Lower leg skin (tissue), 4 donors: ENCODE measurements around the gene DNAH12. TPM values are rescaled to one million over a fixed set of nuclear protein-coding genes. Genes with fewer than 3 reads are reported as not detected.

Experiments
- DNase-seq, 2 donors: peaks; one replicate each; pipeline ENCODE4 v3.0.0-alpha.2; 2019; ENCODE audit warnings: low spot score in 2 of 2
- H3K4me3 ChIP-seq: fragments of 200-600 bp; sonication (generic); 2 replicates; pipeline ENCODE4 v1.5.1; 2017; ENCODE audit warnings: mild to moderate bottlenecking, low read depth; ENCODE audit not compliant: poor library complexity, severe bottlenecking
- CTCF ChIP-seq, 3 donors: fragments of 450-650 bp; IDR thresholded peaks; one replicate each; pipeline ENCODE4 v1.5.1; 2016; ENCODE audit warnings: antibody characterized with exemption in 3 of 3, mild to moderate bottlenecking in 3 of 3, moderate library complexity in 2 of 3
- POLR2A ChIP-seq, 2 donors: fragments of 450-650 bp; IDR thresholded peaks; one replicate each; pipeline ENCODE4 v1.6.1; 2016 to 2017; ENCODE audit warnings: antibody characterized with exemption in 2 of 2, mild to moderate bottlenecking in 1 of 2, moderate library complexity in 1 of 2
- WGBS, 2 donors: methylation state at CpG; one replicate each; pipeline ENCODE4 v1.1.5; 2018; 5-methylcytosine and 5-hydroxymethylcytosine counted together
- intact Hi-C: fragments of 100-400 bp; cut with DNase I; formaldehyde crosslinking; loops from one replicate; pipeline ENCODE4 v1.15.0; 2023; ENCODE audit warnings: low total_unique reads
- total RNA-seq, 4 donors: library from RNA; depleted of rRNA; stranded (reverse); fragments of >200 nt; gene quantifications; one replicate each; pipeline ENCODE4 v1.1.0, GENCODE V29; 2016

The DNAH12 gene
- total RNA-seq, 4 donors from 2014 or later, result under 0.01 to 0.03 TPM; not detected in 2

- intact Hi-C loops, result no loop called here
- peak in 1 of 2 donors; percentile 2 for TF ChIP-seq POLR2A (IDR thresholded peaks at IDR 0.05)
- no peak for TF ChIP-seq CTCF (IDR thresholded peaks at IDR 0.05)
- DNase-seq, result peak; percentile 79 to 96
- WGBS, 2 donors, result 1% methylated on average over 47 to 54 of the region's 54 CpGs
- H3K4me3 ChIP-seq, result peak within 1 kb of the TSS; percentile 73
Measured at GRCh38 chr3:57555738-57556458, 11.8 kb upstream of the DNAH12 start, which contains the start of gene PDE12. PDE12 (plus strand) TSS chr3:57556274; CDS start chr3:57556380, 106 bp downstream.

- H3K4me3 ChIP-seq, result peak overlapping the region; percentile 73
- WGBS, 2 donors, result 21 to 23% methylated on average over 8 of the region's 8 CpGs
- TF ChIP-seq POLR2A (IDR thresholded peaks at IDR 0.05) (no peak), CTCF (IDR thresholded peaks at IDR 0.05) (no peak)
- intact Hi-C loops, result no loop called here
- peak in 1 of 2 donors; percentile 74 for DNase-seq
Measured at GRCh38 chr3:57555306-57555705, 11.2 kb upstream of the DNAH12 start.

GRCh38 chr3:57546616-57547015 lies 2.5 kb upstream of the DNAH12 start:
- TF ChIP-seq CTCF (IDR thresholded peaks at IDR 0.05) (no peak), POLR2A (IDR thresholded peaks at IDR 0.05) (no peak)
- H3K4me3 ChIP-seq, result no peak overlapping the region
- peak in 1 of 2 donors; percentile 3 for DNase-seq
- WGBS, 2 donors, result 94 to 95% methylated on average over 1 of the region's 1 CpG
- intact Hi-C loops, result no loop called here

GRCh38 chr3:57545636-57546268 lies 1.6 kb upstream of the DNAH12 start:
- TF ChIP-seq CTCF (IDR thresholded peaks at IDR 0.05), result no peak
- TF ChIP-seq POLR2A (IDR thresholded peaks at IDR 0.05), result no peak
- intact Hi-C loops, result no loop called here
- no peak for DNase-seq
- H3K4me3 ChIP-seq, result no peak overlapping the region
- WGBS, 2 donors, result 58 to 64% methylated on average over 7 of the region's 7 CpGs

- DNase-seq, result no peak
- 63 to 76% methylated on average over 3 of the region's 3 CpGs for WGBS, 2 donors
- H3K4me3 ChIP-seq, result no peak overlapping the region
- TF ChIP-seq CTCF (IDR thresholded peaks at IDR 0.05) (no peak), POLR2A (IDR thresholded peaks at IDR 0.05) (no peak)
- intact Hi-C loops, result no loop called here
Measured at GRCh38 chr3:57538465-57538864, 5.7 kb downstream of the DNAH12 start.
